Thyroid gland (tissue), 4 donors: ENCODE measurements around the gene PPIF. TPM values are rescaled to one million over a fixed set of nuclear protein-coding genes. Genes with fewer than 3 reads are reported as not detected.

Experiments used
- DNase-seq, 2 donors: peaks; one replicate each; pipeline ENCODE4 v3.0.0-alpha.2; 2019
- H3K27ac ChIP-seq, 3 donors: fragments of 200-600 bp; sonication (generic); 1 replicate in 2 of 3; 2 replicates in 1 of 3; pipeline ENCODE4 v1.5.1; 2016 to 2019; ENCODE audit warnings: mild to moderate bottlenecking in 1 of 3, moderate library complexity in 1 of 3
- H3K27me3 ChIP-seq: fragments of 200-600 bp; sonication (generic); one replicate; pipeline ENCODE4 v1.5.1; 2019
- H3K36me3 ChIP-seq, 2 donors: fragments of 200-600 bp; sonication (generic); one replicate each; pipeline ENCODE4 v1.5.1; 2016 to 2019
- H3K4me1 ChIP-seq, 2 donors: fragments of 200-600 bp; sonication (generic); one replicate each; pipeline ENCODE4 v1.5.1; 2017 to 2019
- H3K4me3 ChIP-seq, 3 donors: fragments of 200-600 bp; sonication (generic); replicated peaks in 1 of 3; 1 replicate in 2 of 3; 2 replicates in 1 of 3; pipeline ENCODE4 v1.5.1; 2016; ENCODE audit warnings: mild to moderate bottlenecking in 1 of 3
- H3K9me3 ChIP-seq: fragments of 200-600 bp; sonication (generic); one replicate; pipeline ENCODE4 v1.5.1; 2017
- CTCF ChIP-seq, 6 experiments: fragments of 200-600 bp in 3 of 6; fragments of 450-650 bp in 3 of 6; sonication (generic) in 3 of 6; IDR thresholded peaks; one replicate each; pipeline ENCODE4 v1.5.1; 2016 to 2019; ENCODE audit warnings: antibody characterized with exemption in 6 of 6, mild to moderate bottlenecking in 2 of 6, inconsistent platforms in 1 of 6, moderate library complexity in 1 of 6
- POLR2A ChIP-seq, 2 donors: fragments of 450-650 bp; IDR thresholded peaks; one replicate each; pipeline ENCODE4 v1.6.1; 2017; ENCODE audit warnings: antibody characterized with exemption in 2 of 2, mild to moderate bottlenecking in 2 of 2, moderate library complexity in 1 of 2
- WGBS, 2 donors: methylation state at CpG; one replicate each; pipeline ENCODE4 v1.1.5; 2017; 5-methylcytosine and 5-hydroxymethylcytosine counted together
- intact Hi-C: fragments of 100-400 bp; cut with DNase I; formaldehyde crosslinking; loops from one replicate; pipeline ENCODE4 v1.15.1; 2023
- total RNA-seq, 4 donors: library from RNA; depleted of rRNA; stranded (reverse); fragments of >200 nt; gene quantifications; one replicate each; pipeline ENCODE4 v1.2.3, GENCODE V29; 2016

PPIF gene
- total RNA-seq, 4 donors from 2014 or later, result 31.4 to 70.1 (median 52.3) TPM

GRCh38 chr10:79382491-79382941, 35.2 kb downstream of the PPIF start:
- intact Hi-C loops, result no loop called here
- Histone ChIP-seq H3K36me3 (peaks cover 0 to 4% of the 10 kb centered on the region in 2 donors), H3K27ac (no peak overlapping the region), H3K4me1 (peaks cover 20 to 33% of the 10 kb centered on the region in 2 donors), H3K4me3 (no peak overlapping the region), H3K27me3 (no peaks in the 10 kb centered on the region), H3K9me3 (no peaks in the 10 kb centered on the region)
- 58 to 65% methylated on average over 16 to 18 of the region's 18 CpGs for WGBS, 2 donors
- DNase-seq, result peak; percentile 53 to 64
- TF ChIP-seq CTCF (IDR thresholded peaks at IDR 0.05) (no peak), POLR2A (IDR thresholded peaks at IDR 0.05) (no peak)

- Histone ChIP-seq H3K36me3 (peaks cover 0 to 4% of the 10 kb centered on the region in 2 donors), H3K4me1 (peaks cover 24 to 38% of the 10 kb centered on the region in 2 donors), H3K9me3 (no peaks in the 10 kb centered on the region), H3K27ac (no peak overlapping the region), H3K27me3 (no peaks in the 10 kb centered on the region), H3K4me3 (no peak overlapping the region)
- WGBS, 2 donors, result 88 to 93% methylated on average over 8 to 11 of the region's 12 CpGs
- TF ChIP-seq CTCF (IDR thresholded peaks at IDR 0.05) (no peak), POLR2A (IDR thresholded peaks at IDR 0.05) (no peak)
- DNase-seq, result peak in 1 of 2 donors; percentile 3
- intact Hi-C loops, result no loop called here
Observed at GRCh38 chr10:79383974-79384606, 36.8 kb downstream of the PPIF start.

- peaks cover 0 to 4% of the 10 kb centered on the region in 2 donors for H3K36me3 ChIP-seq
- no peaks in the 10 kb centered on the region for H3K27me3 ChIP-seq
- WGBS, 2 donors, result 88 to 92% methylated on average over 14 of the region's 14 CpGs
Observed at GRCh38 chr10:79384773-79385391, 37.6 kb downstream of the PPIF start.

GRCh38 chr10:79385392-79385795, 38.1 kb downstream of the PPIF start:
- Histone ChIP-seq H3K27ac (no peak overlapping the region), H3K27me3 (no peaks in the 10 kb centered on the region), H3K4me3 (no peak overlapping the region), H3K4me1 (peaks cover 16 to 27% of the 10 kb centered on the region in 2 donors), H3K36me3 (peaks cover 0 to 4% of the 10 kb centered on the region in 2 donors), H3K9me3 (no peaks in the 10 kb centered on the region)
- TF ChIP-seq POLR2A (IDR thresholded peaks at IDR 0.05), result no peak
- no peak for TF ChIP-seq CTCF (IDR thresholded peaks at IDR 0.05)
- intact Hi-C loops, result no loop called here
- no peak for DNase-seq
- 95 to 96% methylated on average over 8 to 9 of the region's 9 CpGs for WGBS, 2 donors

More at GRCh38 chr10:79384773-79385391, 37.6 kb downstream of the PPIF start:
- Histone ChIP-seq H3K9me3 (no peaks in the 10 kb centered on the region), H3K27ac (no peak overlapping the region), H3K4me3 (no peak overlapping the region), H3K4me1 (peaks cover 21 to 32% of the 10 kb centered on the region in 2 donors)
- DNase-seq, result no peak
- TF ChIP-seq POLR2A (IDR thresholded peaks at IDR 0.05) (no peak), CTCF (IDR thresholded peaks at IDR 0.05) (no peak)
- intact Hi-C loops, result no loop called here
